ENCODE data around the gene DSCAML1. TPM values are rescaled to one million over a fixed set of nuclear protein-coding genes. Genes with fewer than 3 reads are reported as not detected.
A peak's percentile ranks its signal among the peaks of the same experiment; 100 is the strongest.

Gene DSCAML1
- total RNA-seq, 1 donor from 2014 or later: 2.5 TPM

DNA sequence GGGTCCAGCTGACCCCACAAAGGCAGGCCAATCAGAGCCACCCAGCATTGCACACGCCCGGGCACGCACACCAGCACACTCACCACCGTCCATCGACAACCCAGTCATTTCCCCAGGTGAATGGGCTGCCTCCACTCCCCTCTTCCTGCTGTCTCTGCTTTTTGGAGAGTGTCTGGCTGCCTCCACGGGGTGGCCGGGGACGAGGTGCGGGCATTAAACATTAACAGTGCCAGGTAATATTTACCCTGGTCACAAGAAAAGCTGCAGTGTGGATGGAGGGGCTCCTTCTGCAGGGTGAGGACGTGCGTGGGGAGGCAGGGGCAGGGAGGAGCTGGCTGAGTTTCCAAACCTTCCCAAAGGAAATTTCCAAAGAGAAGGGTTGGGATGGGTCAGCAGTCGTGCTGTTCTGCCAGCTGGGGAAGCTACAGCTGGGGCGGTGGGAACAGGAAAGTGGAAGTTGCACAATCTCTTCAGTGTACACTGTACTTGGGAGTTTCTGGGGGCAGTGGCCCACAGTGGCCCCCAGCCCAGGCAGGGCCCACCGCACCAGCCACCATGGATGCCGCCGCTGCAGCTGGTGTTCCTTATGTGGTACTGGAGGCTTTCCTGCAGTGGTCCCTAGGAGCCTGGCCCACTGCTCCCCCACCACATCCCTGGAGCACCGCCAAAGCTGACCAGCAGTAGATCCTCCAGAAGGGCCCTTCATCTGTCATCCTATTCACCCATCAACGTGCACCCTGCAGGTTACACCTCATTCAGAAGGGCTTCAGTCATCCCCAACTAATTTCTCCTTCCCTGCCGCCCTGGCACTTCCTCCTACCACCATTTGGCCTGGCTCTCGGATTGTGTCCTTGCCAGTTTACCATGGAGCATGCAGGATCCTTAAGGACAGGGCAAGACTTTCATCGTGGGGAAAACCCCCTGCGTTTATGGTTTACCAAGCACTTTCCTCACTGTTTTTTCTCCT, 27.8 kb upstream of the DSCAML1 start, which contains the start of gene FXYD2:
FXYD2 (minus strand) TSS at position 174 of the 967 bp plus-strand sequence; CDS start at position 108, 66 bp downstream.
- no peak within 1 kb of the TSS for H3K4me3 Mint-ChIP-seq
- H3K9me3 Mint-ChIP-seq: no peaks in the 10 kb centered on the region
- peak within 1 kb of the TSS; percentile 59 for H3K27ac Mint-ChIP-seq
- H3K27me3 Mint-ChIP-seq (ENCODE audit: low read depth): peaks cover 35% of the 10 kb centered on the region
- peaks cover 10% of the 10 kb centered on the region for H3K4me1 Mint-ChIP-seq
- no peak for DNase-seq (ENCODE audit: low spot score in 2 of 2, unreplicated experiment in 2 of 2)
- TF ChIP-seq, protein P1, sequence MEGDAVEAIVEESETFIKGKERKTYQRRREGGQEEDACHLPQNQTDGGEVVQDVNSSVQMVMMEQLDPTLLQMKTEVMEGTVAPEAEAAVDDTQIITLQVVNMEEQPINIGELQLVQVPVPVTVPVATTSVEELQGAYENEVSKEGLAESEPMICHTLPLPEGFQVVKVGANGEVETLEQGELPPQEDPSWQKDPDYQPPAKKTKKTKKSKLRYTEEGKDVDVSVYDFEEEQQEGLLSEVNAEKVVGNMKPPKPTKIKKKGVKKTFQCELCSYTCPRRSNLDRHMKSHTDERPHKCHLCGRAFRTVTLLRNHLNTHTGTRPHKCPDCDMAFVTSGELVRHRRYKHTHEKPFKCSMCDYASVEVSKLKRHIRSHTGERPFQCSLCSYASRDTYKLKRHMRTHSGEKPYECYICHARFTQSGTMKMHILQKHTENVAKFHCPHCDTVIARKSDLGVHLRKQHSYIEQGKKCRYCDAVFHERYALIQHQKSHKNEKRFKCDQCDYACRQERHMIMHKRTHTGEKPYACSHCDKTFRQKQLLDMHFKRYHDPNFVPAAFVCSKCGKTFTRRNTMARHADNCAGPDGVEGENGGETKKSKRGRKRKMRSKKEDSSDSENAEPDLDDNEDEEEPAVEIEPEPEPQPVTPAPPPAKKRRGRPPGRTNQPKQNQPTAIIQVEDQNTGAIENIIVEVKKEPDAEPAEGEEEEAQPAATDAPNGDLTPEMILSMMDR (IDR thresholded peaks at IDR 0.05; ENCODE audit: unreplicated experiment): no peak
- no peaks in the 10 kb centered on the region for H3K36me3 Mint-ChIP-seq

GRCh38 chr11:117823946-117824420, 27.0 kb upstream of the DSCAML1 start:
- peaks cover 14% of the 10 kb centered on the region for H3K4me1 Mint-ChIP-seq
- H3K9me3 Mint-ChIP-seq: no peaks in the 10 kb centered on the region
- no peaks in the 10 kb centered on the region for H3K36me3 Mint-ChIP-seq
- peaks cover 36% of the 10 kb centered on the region for H3K27me3 Mint-ChIP-seq (ENCODE audit: low read depth)
- TF ChIP-seq, protein P1 (IDR thresholded peaks at IDR 0.05; ENCODE audit: unreplicated experiment): no peak
- no peak overlapping the region for H3K27ac Mint-ChIP-seq
- no peak for DNase-seq (ENCODE audit: low spot score in 2 of 2, unreplicated experiment in 2 of 2)
- no peak overlapping the region for H3K4me3 Mint-ChIP-seq

GRCh38 chr11:117823294-117823945, 26.4 kb upstream of the DSCAML1 start:
- H3K4me3 Mint-ChIP-seq: no peak overlapping the region
- no peaks in the 10 kb centered on the region for H3K36me3 Mint-ChIP-seq
- H3K27me3 Mint-ChIP-seq (ENCODE audit: low read depth): peaks cover 36% of the 10 kb centered on the region
- no peak overlapping the region for H3K27ac Mint-ChIP-seq
- TF ChIP-seq, protein P1 (IDR thresholded peaks at IDR 0.05; ENCODE audit: unreplicated experiment): peak; percentile 20
- no peak for DNase-seq (ENCODE audit: low spot score in 2 of 2, unreplicated experiment in 2 of 2)
- no peaks in the 10 kb centered on the region for H3K9me3 Mint-ChIP-seq
- H3K4me1 Mint-ChIP-seq: peaks cover 15% of the 10 kb centered on the region

GRCh38 chr11:117822074-117823033, 25.3 kb upstream of the DSCAML1 start:
- no peak for DNase-seq (ENCODE audit: low spot score in 2 of 2, unreplicated experiment in 2 of 2)
- TF ChIP-seq, protein P1 (IDR thresholded peaks at IDR 0.05; ENCODE audit: unreplicated experiment): peak; percentile 29
- Mint-ChIP-seq H3K27ac (no peak overlapping the region), H3K9me3 (no peaks in the 10 kb centered on the region), H3K36me3 (no peaks in the 10 kb centered on the region), H3K4me1 (peaks cover 23% of the 10 kb centered on the region), H3K27me3 (ENCODE audit: low read depth) (peaks cover 32% of the 10 kb centered on the region), H3K4me3 (no peak overlapping the region)

DNA sequence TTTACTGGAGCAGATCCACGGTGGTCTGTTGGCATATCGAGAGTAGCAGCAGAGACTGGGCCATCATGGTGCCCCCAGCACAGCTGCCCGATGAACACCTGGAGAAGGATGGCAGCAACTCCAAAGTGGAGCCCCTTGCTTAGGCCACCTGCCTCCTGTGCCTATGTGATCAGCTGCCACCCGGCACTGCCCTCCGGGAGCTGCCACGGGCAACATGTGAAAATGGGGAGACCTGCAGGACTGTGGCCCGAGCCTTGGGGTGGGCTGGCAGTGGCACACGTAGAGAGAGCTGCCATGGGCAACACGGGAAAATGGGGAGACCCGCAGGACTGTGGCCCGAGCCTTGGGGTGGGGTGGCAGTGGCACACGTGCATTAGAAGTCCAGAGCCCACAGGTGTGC, 24.4 kb upstream of the DSCAML1 start:
- H3K4me3 Mint-ChIP-seq: no peak overlapping the region
- no peak for DNase-seq (ENCODE audit: low spot score in 2 of 2, unreplicated experiment in 2 of 2)
- H3K36me3 Mint-ChIP-seq: no peaks in the 10 kb centered on the region
- no peak overlapping the region for H3K27ac Mint-ChIP-seq
- TF ChIP-seq, protein P1 (IDR thresholded peaks at IDR 0.05; ENCODE audit: unreplicated experiment): no peak
- H3K4me1 Mint-ChIP-seq: peaks cover 32% of the 10 kb centered on the region
- H3K27me3 Mint-ChIP-seq (ENCODE audit: low read depth): peaks cover 31% of the 10 kb centered on the region
- no peaks in the 10 kb centered on the region for H3K9me3 Mint-ChIP-seq
